ENCODE results near the gene GLE1. TPM values are rescaled to one million over a fixed set of nuclear protein-coding genes. Genes with fewer than 3 reads are reported as not detected.

The GLE1 gene
- total RNA-seq, 1 donor from 2014 or later, result 28.0 TPM

GRCh38 chr9:128457207-128457606 lies 47.3 kb upstream of the GLE1 start:
- H3K27ac Mint-ChIP-seq (ENCODE audit: unreplicated experiment), result no peak overlapping the region
- H3K4me3 Mint-ChIP-seq, result peak overlapping the region; percentile 95

GRCh38 chr9:128459011-128459410 lies 45.5 kb upstream of the GLE1 start:
- no peaks in the 10 kb centered on the region for H3K27me3 Mint-ChIP-seq (ENCODE audit: low read depth)
- peaks cover 4% of the 10 kb centered on the region for H3K36me3 Mint-ChIP-seq (ENCODE audit: low read depth)

More at GRCh38 chr9:128457207-128457606, 47.3 kb upstream of the GLE1 start:
- peak; percentile 7 for DNase-seq (ENCODE audit: low read depth, low spot score)
- H3K36me3 Mint-ChIP-seq (ENCODE audit: low read depth), result no peaks in the 10 kb centered on the region
- TF ChIP-seq, protein P1, sequence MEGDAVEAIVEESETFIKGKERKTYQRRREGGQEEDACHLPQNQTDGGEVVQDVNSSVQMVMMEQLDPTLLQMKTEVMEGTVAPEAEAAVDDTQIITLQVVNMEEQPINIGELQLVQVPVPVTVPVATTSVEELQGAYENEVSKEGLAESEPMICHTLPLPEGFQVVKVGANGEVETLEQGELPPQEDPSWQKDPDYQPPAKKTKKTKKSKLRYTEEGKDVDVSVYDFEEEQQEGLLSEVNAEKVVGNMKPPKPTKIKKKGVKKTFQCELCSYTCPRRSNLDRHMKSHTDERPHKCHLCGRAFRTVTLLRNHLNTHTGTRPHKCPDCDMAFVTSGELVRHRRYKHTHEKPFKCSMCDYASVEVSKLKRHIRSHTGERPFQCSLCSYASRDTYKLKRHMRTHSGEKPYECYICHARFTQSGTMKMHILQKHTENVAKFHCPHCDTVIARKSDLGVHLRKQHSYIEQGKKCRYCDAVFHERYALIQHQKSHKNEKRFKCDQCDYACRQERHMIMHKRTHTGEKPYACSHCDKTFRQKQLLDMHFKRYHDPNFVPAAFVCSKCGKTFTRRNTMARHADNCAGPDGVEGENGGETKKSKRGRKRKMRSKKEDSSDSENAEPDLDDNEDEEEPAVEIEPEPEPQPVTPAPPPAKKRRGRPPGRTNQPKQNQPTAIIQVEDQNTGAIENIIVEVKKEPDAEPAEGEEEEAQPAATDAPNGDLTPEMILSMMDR (conservative IDR thresholded peaks at IDR 0.05), result no peak
- no peaks in the 10 kb centered on the region for H3K9me3 Mint-ChIP-seq
- no peaks in the 10 kb centered on the region for H3K27me3 Mint-ChIP-seq (ENCODE audit: low read depth)
- peaks cover 20% of the 10 kb centered on the region for H3K4me1 Mint-ChIP-seq

DNA sequence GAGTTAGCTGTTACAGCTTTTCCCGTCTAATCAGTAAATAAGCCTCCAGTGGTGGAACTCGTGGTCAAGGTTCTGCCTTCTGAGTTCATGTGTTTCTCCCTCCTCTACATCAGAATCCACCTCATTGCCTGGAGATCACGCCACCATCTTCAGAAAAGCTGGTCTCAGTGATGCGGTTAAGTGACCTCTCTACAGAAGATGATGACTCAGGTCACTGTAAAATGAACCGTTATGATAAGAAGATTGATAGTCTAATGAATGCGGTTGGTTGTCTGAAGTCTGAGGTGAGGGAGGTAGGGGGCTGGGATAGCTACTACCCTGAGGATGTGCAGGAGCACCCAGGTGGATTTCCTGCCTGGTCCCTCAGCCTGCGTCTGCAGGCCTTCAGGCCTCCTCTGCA lies 35.4 kb upstream of the GLE1 start:
- no peaks in the 10 kb centered on the region for H3K4me1 Mint-ChIP-seq
- H3K4me3 Mint-ChIP-seq, result no peak overlapping the region
- H3K27me3 Mint-ChIP-seq (ENCODE audit: low read depth), result no peaks in the 10 kb centered on the region
- H3K36me3 Mint-ChIP-seq (ENCODE audit: low read depth), result peaks cover 14% of the 10 kb centered on the region
- DNase-seq (ENCODE audit: low read depth, low spot score), result no peak
- TF ChIP-seq, protein P1 (conservative IDR thresholded peaks at IDR 0.05), result no peak
- no peaks in the 10 kb centered on the region for H3K9me3 Mint-ChIP-seq
- no peak overlapping the region for H3K27ac Mint-ChIP-seq (ENCODE audit: unreplicated experiment)

More at GRCh38 chr9:128459011-128459410, 45.5 kb upstream of the GLE1 start:
- DNase-seq (ENCODE audit: low read depth, low spot score), result no peak
- TF ChIP-seq, protein P1 (conservative IDR thresholded peaks at IDR 0.05), result no peak
- Mint-ChIP-seq H3K9me3 (no peaks in the 10 kb centered on the region), H3K4me3 (peak overlapping the region; percentile 65), H3K27ac (ENCODE audit: unreplicated experiment) (no peak overlapping the region), H3K4me1 (peaks cover 20% of the 10 kb centered on the region)

- Mint-ChIP-seq H3K36me3 (ENCODE audit: low read depth) (peaks cover 16% of the 10 kb centered on the region), H3K9me3 (no peaks in the 10 kb centered on the region), H3K4me1 (no peaks in the 10 kb centered on the region), H3K27ac (ENCODE audit: unreplicated experiment) (no peak overlapping the region), H3K4me3 (no peak overlapping the region), H3K27me3 (ENCODE audit: low read depth) (no peaks in the 10 kb centered on the region)
- no peak for DNase-seq (ENCODE audit: low read depth, low spot score)
- TF ChIP-seq, protein P1 (conservative IDR thresholded peaks at IDR 0.05), result no peak
Observed at GRCh38 chr9:128470560-128470959, 34.0 kb upstream of the GLE1 start.

GRCh38 chr9:128473104-128473503 lies 31.4 kb upstream of the GLE1 start:
- no peak overlapping the region for H3K4me3 Mint-ChIP-seq
- H3K9me3 Mint-ChIP-seq, result no peaks in the 10 kb centered on the region
- TF ChIP-seq, protein P1 (conservative IDR thresholded peaks at IDR 0.05), result no peak
- H3K36me3 Mint-ChIP-seq (ENCODE audit: low read depth), result peaks cover 19% of the 10 kb centered on the region
- H3K27me3 Mint-ChIP-seq (ENCODE audit: low read depth), result no peaks in the 10 kb centered on the region
- no peak overlapping the region for H3K27ac Mint-ChIP-seq (ENCODE audit: unreplicated experiment)
- DNase-seq (ENCODE audit: low read depth, low spot score), result no peak
- H3K4me1 Mint-ChIP-seq, result no peaks in the 10 kb centered on the region

DNA sequence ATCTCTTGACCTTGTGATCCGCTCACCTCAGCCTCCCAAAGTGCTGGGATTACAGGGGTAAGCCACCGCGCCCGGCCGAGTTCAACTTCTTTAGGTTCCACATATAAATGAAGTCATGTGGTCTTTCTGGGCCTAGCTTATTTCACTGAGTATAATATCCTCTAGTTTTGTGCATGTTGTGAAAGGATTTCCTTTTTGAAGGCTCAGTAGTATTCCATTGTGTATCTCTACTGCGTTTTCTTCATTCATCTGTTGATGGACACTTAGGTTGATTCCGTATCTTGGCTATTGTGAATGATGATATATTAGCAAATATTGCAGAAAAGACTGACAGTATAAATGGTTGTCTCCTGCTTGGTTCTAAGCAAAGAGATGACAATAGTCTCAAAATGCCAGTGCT lies 28.7 kb upstream of the GLE1 start:
- TF ChIP-seq, protein P1 (conservative IDR thresholded peaks at IDR 0.05), result no peak
- H3K27ac Mint-ChIP-seq (ENCODE audit: unreplicated experiment), result no peak overlapping the region
- H3K9me3 Mint-ChIP-seq, result no peaks in the 10 kb centered on the region
- no peak overlapping the region for H3K4me3 Mint-ChIP-seq
- H3K27me3 Mint-ChIP-seq (ENCODE audit: low read depth), result no peaks in the 10 kb centered on the region
- peaks cover 19% of the 10 kb centered on the region for H3K36me3 Mint-ChIP-seq (ENCODE audit: low read depth)
- H3K4me1 Mint-ChIP-seq, result no peaks in the 10 kb centered on the region
- no peak for DNase-seq (ENCODE audit: low read depth, low spot score)
